Bone marrow (tissue), 2 donors: ENCODE results near the gene SLC25A42.
"Not testable (repeated sequence)": the region's sequence is repeated elsewhere in the genome, so short reads cannot be mapped to it uniquely, and the experiment has no call there.

Experiments
- DNase-seq, 2 donors: peaks; one replicate each; lab custom pipeline; 2025; lab: John Stamatoyannopoulos, UW

SLC25A42 gene

GRCh38 chr19:19068659-19069654, 5.2 kb downstream of the SLC25A42 start:
- no peak for DNase-seq

DNA sequence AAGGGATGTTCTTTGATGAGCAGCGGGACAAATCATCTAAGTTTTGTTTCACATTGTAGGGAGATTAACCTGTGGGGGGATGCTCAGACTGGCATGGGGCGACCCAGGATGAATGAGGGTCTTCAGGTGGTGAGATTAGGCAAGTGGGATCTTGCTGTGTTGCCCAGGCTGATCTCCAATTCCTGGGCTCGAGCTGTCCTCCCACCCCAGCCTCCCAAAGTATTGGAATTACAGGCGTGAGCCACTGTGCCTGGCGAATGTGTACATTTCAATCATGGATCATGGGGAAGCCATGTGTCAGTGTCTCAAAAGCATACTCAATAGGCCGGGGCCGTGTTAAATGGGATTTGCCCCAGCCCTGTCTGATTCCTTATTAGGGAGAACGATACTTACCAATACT, 8.1 kb downstream of the SLC25A42 start:
- no peak for DNase-seq

- no peak for DNase-seq
Observed at GRCh38 chr19:19074196-19074882, 10.5 kb downstream of the SLC25A42 start.

GRCh38 chr19:19075126-19075525, 11.3 kb downstream of the SLC25A42 start:
- no peak for DNase-seq

DNA sequence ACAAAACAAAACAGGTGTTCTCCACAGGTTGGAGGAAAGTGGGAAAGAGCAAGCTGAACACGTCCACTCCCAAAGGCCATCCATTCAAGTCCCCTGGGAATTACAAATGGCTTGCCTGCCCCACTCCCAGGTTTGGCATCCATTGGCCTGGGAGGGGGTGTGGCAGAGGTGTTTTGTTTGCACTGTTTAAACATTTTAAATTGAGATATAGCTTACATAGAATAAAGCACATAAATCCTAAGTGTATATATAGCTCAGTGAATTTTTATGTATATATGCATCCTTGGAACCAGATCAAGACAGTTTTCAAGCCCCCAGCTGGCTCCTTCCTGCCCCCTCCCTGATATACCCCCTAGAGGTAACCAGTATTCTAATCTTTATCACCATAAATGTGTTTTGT, 12.7 kb downstream of the SLC25A42 start:
- DNase-seq: no peak

- DNase-seq: no peak
Observed at GRCh38 chr19:19077103-19077502, 13.3 kb downstream of the SLC25A42 start.

GRCh38 chr19:19078801-19079200, 15.0 kb downstream of the SLC25A42 start:
- no peak for DNase-seq

DNA sequence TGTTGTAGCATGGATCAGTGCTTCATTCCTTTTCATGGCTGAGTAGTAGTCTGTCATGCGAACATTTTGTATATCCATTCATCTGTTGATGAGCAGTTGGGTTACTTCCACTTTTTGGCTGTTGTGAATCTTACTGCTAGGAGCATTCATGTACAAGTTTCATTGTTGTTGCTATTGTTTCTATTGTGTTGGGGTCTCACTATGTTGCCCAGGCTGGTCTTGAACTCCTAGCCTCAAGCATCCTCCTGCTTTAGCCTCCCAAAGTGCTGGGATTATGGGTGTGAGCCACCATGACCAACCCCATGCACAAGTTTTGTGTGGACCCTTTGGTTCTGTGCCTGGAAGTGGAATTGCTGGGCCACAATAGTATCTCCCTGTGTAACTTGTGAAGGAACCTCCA, 15.8 kb downstream of the SLC25A42 start:
- DNase-seq: no peak

GRCh38 chr19:19081642-19082151, 17.9 kb downstream of the SLC25A42 start:
- DNase-seq: no peak

GRCh38 chr19:19083413-19084178, 19.8 kb downstream of the SLC25A42 start:
- no peak for DNase-seq

DNA sequence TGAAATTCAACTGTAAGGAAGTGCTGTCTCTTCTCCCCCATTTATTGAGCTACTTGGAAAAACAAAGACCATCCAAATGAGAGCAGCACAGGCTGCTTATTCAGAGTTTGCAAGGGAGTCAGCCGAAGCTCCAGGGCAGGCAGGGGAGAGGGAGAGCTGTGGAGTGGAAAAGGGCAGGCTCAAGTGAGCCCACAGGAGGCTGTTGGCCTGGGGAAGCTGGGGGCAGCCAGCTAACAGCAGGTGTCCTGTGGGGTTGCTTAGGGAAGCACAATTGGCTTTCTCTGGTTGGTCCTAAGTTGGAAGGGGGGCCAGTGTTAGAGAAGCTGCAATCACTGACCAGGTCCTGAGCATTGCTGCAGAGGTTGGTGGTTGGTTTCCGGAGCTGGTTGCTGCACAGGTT, 23.9 kb downstream of the SLC25A42 start:
- no peak for DNase-seq

- no peak for DNase-seq
Observed at GRCh38 chr19:19094513-19094912, 30.7 kb downstream of the SLC25A42 start.

- no peak for DNase-seq
Observed at GRCh38 chr19:19095691-19096090, 31.9 kb downstream of the SLC25A42 start.

DNA sequence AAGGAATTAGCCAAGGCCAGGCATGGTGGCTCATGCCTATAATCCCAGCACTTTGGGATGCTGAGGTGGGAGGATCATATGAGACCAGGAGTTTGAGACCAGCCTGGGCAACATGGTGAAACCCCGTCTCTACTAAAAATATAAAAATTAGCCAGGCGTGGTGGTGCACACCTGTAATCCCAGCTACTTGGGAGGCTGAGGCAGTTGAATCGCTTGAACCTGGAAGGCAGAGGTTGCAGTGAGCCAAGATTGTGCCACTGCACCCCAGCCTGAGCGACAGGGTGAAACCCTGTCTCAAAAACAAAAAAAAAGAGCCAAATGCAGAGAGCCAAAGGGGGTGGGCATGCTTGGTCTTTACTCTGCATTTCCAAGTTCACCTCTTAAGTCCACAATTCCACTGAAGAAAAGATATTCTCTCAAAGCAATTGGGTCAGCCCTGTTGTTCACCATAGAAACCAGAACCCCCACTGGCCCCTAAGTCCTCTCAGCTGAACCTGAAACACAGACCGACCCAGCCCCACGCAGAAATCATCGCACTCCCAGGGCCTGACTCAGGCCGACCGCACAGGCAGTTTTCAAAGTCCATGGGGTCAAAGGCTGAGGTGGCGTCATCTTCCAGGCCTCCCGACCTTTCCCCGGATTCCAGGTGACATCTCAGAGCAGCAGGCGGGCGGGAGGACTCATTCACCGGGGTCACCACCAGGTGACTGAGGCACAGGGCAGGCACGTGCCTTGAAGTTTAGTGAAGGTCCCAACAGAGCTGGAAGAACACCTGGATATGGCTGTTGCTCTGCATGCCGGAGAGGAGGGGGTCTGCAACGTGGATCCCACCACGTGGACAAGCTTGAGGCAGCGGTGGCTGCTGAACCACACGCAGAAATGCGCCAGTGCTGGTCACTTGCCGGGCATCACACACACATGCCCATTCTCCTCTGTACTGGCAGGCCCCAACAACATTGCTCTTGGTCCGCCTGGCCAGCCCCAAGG, 33.1 kb downstream of the SLC25A42 start:
- no peak for DNase-seq

- DNase-seq: no peak
Observed at GRCh38 chr19:19098084-19098702, 34.4 kb downstream of the SLC25A42 start.

DNA sequence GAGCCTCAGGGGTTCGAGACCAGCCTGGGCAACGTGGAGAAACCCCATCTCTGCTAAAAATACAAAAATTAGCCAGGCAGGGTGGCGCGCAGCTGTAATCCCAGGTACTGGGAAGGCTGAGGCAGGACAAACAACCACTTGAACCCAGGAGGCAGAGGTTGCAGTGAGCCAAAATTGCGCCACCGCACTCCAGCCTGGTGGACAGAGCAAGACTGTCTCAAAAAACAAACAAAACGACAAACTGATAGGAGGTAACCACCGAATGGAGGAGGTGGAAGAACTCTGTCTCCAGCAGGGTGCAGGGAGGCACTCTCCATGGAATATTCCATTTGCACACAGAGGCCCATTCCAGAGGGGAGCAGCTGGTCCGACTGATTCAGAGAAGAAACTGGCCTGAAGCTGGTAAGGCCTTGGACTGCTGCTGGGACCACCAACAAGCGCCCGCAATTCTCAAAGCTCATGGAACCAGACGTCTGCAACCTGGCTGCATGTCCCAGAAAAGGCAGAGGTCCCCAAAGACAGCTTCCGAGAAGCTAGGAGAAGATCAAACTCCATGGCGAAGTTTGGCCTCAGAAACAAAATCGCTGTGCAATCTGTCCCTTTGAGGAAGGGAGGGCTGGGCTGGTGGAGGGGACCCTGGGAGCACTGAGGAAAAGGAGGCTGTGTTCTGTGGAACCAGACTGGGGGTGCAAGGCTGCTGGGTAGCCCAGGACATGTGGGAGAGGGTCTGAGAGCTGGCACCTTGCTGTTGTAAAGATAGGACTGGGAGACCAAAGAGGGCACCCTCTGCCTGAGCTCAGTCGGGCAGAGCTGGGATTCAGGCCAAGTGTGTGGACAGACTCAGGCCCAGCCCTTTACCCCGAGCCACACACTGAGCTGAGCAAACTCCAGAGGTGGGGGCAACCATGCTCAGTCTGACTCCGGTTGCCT, 35.2 kb downstream of the SLC25A42 start:
- DNase-seq: no peak

DNA sequence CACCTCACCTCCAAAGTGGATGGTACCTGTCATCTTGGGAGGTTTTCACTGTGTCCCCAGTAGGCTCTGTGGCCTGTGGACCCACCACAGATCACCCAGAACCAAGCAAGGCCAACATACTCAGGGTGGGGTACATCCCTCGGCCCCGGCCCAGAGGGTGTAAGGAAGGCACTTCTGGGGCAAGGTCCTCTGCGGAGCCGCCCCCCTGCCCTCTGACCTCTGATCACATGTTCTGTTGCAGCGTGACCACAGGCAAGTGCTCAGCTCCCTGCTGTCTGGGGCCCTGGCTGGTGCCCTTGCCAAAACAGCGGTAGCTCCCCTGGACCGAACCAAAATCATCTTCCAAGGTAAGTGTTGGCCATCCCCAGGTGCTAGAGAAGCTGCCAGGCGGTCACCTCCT, 37.7 kb downstream of the SLC25A42 start:
- no peak for DNase-seq

DNA sequence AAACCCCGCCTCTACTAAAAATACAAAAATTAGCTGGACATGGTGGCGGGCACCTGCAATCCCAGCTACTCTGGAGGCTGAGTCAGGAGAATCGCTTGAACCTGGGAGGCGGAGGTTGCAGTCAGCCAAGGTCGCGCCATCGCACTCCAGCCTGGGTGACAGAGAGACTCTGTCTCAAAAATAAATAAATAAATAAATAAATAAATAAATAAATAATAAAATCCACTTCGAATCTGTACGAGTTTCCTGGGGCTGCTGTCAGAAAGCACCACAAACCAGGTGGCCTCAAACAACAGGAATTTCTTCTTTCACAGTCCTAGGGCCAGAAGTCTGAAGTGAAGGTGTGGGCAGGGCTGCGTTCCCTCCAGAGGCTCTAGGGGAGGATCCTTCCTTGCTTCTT, 38.8 kb downstream of the SLC25A42 start:
- DNase-seq: not testable (repeated sequence)

- no peak for DNase-seq
Observed at GRCh38 chr19:19103167-19103566, 39.4 kb downstream of the SLC25A42 start.
